Cardiac fibroblast (primary cell): Measurements from ENCODE around the gene COMMD3.
A peak's percentile ranks its signal among the peaks of the same experiment; 100 is the strongest.

Source experiments
- DNase-seq, 2 donors: peaks; one replicate each; pipeline versions ENCODE4 v3.0.0 to v3.0.0-alpha.2; 2010; ENCODE audit warnings: low read depth in 2 of 2
- H3K4me3 ChIP-seq, 2 donors: replicated peaks in 1 of 2; 1 replicate in 1 of 2; 2 replicates in 1 of 2; pipeline ENCODE4 v1.5.1; 2011; ENCODE audit warnings: low read depth in 2 of 2, low read length in 2 of 2, mild to moderate bottlenecking in 2 of 2, moderate library complexity in 1 of 2
- CTCF ChIP-seq: IDR thresholded peaks from one replicate; pipeline ENCODE4 v1.5.1; 2011; ENCODE audit warnings: low read depth, mild to moderate bottlenecking, low read length, inconsistent platforms

COMMD3 gene

GRCh38 chr10:22317771-22318565, 1.8 kb downstream of the COMMD3 start:
- TF ChIP-seq CTCF: no peak
- no peak for DNase-seq
- H3K4me3 ChIP-seq: no peak overlapping the region

GRCh38 chr10:22318772-22319171, 2.6 kb downstream of the COMMD3 start:
- no peak for DNase-seq
- TF ChIP-seq CTCF: no peak
- H3K4me3 ChIP-seq: no peak overlapping the region

- TF ChIP-seq CTCF: no peak
- DNase-seq: no peak
- no peak overlapping the region for H3K4me3 ChIP-seq
Measured at GRCh38 chr10:22319547-22319979, 3.4 kb downstream of the COMMD3 start.

- peak in 1 of 2 donors; percentile 21 for DNase-seq
- no peak for TF ChIP-seq CTCF
- H3K4me3 ChIP-seq: peak overlapping the region; percentile 43 to 71
Measured at GRCh38 chr10:22319980-22320558, 3.9 kb downstream of the COMMD3 start.

- H3K4me3 ChIP-seq: peak within 1 kb of the TSS; percentile 69 to 71
- peak; percentile 73 to 88 for DNase-seq
- no peak for TF ChIP-seq CTCF
Measured at GRCh38 chr10:22320591-22321155, 4.5 kb downstream of the COMMD3 start, which contains the start of gene BMI1. Gene BMI1, plus strand, starts transcription at chr10:22321099. Its CDS starts 5,351 bp downstream, at chr10:22326450.

GRCh38 chr10:22321156-22321923, 5.2 kb downstream of the COMMD3 start:
- DNase-seq: peak; percentile 76 to 81
- no peak for TF ChIP-seq CTCF
- H3K4me3 ChIP-seq: peak overlapping the region; percentile 69 to 71
